SK-N-SH treated with all-trans-retinoic acid at 6 μM for 48 hours (cell line): ENCODE results near the gene COL23A1.

Source experiments
- ATAC-seq: fragments of 200-7000 bp; cut with Tn5 transposase; 3 replicates; pipeline ENCODE4 v1.9.1; 2020; ENCODE audit warnings: mild to moderate bottlenecking, moderate library complexity
- ARNTL ChIP-seq: fragments of 450-650 bp; formaldehyde crosslinking; IDR thresholded peaks from 2 replicates; pipeline ENCODE4 v1.5.0; 2020; ENCODE audit warnings: low read depth, mild to moderate bottlenecking, moderate library complexity, borderline replicate concordance
- BACH2 ChIP-seq: fragments of 250-450 bp; sonication (Bioruptor Pico); IDR thresholded peaks from 2 replicates; pipeline ENCODE4 v1.9.0; 2021; ENCODE audit warnings: mild to moderate bottlenecking, borderline replicate concordance
- CSDC2 ChIP-seq: fragments of 250-450 bp; sonication (Bioruptor Pico); IDR thresholded peaks from 2 replicates; pipeline ENCODE4 v1.5.0; 2020; ENCODE audit warnings: mild to moderate bottlenecking, moderate library complexity
- ESRRG ChIP-seq: fragments of 250-450 bp; sonication (Bioruptor Pico); IDR thresholded peaks from 2 replicates; pipeline ENCODE4 v1.6.1; 2021; ENCODE audit warnings: mild to moderate bottlenecking
- GLIS3 ChIP-seq: fragments of 250-450 bp; sonication (Bioruptor Pico); IDR thresholded peaks from 2 replicates; pipeline ENCODE4 v1.5.0; 2020; ENCODE audit warnings: mild to moderate bottlenecking, moderate library complexity
- ISL1 ChIP-seq: fragments of 250-450 bp; sonication (Bioruptor Pico); IDR thresholded peaks from 2 replicates; pipeline ENCODE4 v2.1.2; 2022; ENCODE audit warnings: mild to moderate bottlenecking, moderate library complexity
- OSR1 ChIP-seq: fragments of 250-450 bp; sonication (Bioruptor Pico); IDR thresholded peaks from 2 replicates; pipeline ENCODE4 v1.8.0; 2022; ENCODE audit warnings: moderate library complexity, mild to moderate bottlenecking, inconsistent platforms
- RARB ChIP-seq: fragments of 250-450 bp; sonication (Bioruptor Pico); IDR thresholded peaks from 2 replicates; pipeline ENCODE4 v1.8.0; 2021; ENCODE audit warnings: mild to moderate bottlenecking, moderate library complexity
- SNAI2 ChIP-seq: fragments of 250-450 bp; sonication (Bioruptor Pico); IDR thresholded peaks from 2 replicates; pipeline ENCODE4 v1.5.0; 2020; ENCODE audit warnings: mild to moderate bottlenecking, moderate library complexity
- TCF4 ChIP-seq: fragments of 250-450 bp; sonication (Bioruptor Pico); IDR thresholded peaks from 2 replicates; pipeline ENCODE4 v1.8.0; 2021; ENCODE audit warnings: mild to moderate bottlenecking, moderate library complexity, borderline replicate concordance
- TOX ChIP-seq: fragments of 250-450 bp; sonication (Bioruptor Pico); IDR thresholded peaks from 2 replicates; pipeline ENCODE4 v1.8.0; 2021; ENCODE audit warnings: mild to moderate bottlenecking, moderate library complexity, borderline replicate concordance
- ZC3H10 ChIP-seq: fragments of 250-450 bp; sonication (Bioruptor Pico); IDR thresholded peaks from 2 replicates; pipeline ENCODE4 v1.5.1; 2021; ENCODE audit warnings: mild to moderate bottlenecking, moderate library complexity
- ZFP3 ChIP-seq: fragments of 250-450 bp; sonication (Bioruptor Pico); IDR thresholded peaks from 2 replicates; pipeline ENCODE4 v1.5.0; 2020; ENCODE audit warnings: mild to moderate bottlenecking, moderate library complexity
- ZFP30 ChIP-seq: fragments of 450-650 bp; formaldehyde crosslinking; IDR thresholded peaks from 2 replicates; pipeline ENCODE4 v1.5.0; 2022; ENCODE audit warnings: mild to moderate bottlenecking, moderate library complexity
- ZNF565 ChIP-seq: fragments of 450-650 bp; formaldehyde crosslinking; conservative IDR thresholded peaks from 2 replicates; pipeline ENCODE4 v1.5.0; 2020; ENCODE audit warnings: low read depth, mild to moderate bottlenecking, moderate library complexity
- ZNF70 ChIP-seq: fragments of 450-650 bp; formaldehyde crosslinking; IDR thresholded peaks from 2 replicates; pipeline ENCODE4 v1.5.0; 2020; ENCODE audit warnings: mild to moderate bottlenecking, moderate library complexity
- ZNF8 ChIP-seq: fragments of 450-650 bp; formaldehyde crosslinking; IDR thresholded peaks from 2 replicates; pipeline ENCODE4 v1.5.0; 2020; ENCODE audit warnings: mild to moderate bottlenecking, moderate library complexity
- TF ChIP-seq, protein P1 (sequence below): fragments of 250-450 bp; sonication (Bioruptor Pico); IDR thresholded peaks from 2 replicates; pipeline ENCODE4 v1.5.0; 2020; ENCODE audit warnings: mild to moderate bottlenecking, moderate library complexity
- TF ChIP-seq, protein P2 (sequence below): fragments of 250-450 bp; sonication (Bioruptor Pico); IDR thresholded peaks from 2 replicates; pipeline ENCODE4 v1.5.1; 2021; ENCODE audit warnings: mild to moderate bottlenecking, moderate library complexity
- TF ChIP-seq, protein P3 (sequence below): fragments of 250-450 bp; sonication (Bioruptor Pico); IDR thresholded peaks from 2 replicates; pipeline ENCODE4 v1.8.0; 2021; ENCODE audit warnings: low read depth, mild to moderate bottlenecking, moderate library complexity, borderline replicate concordance
- TF ChIP-seq, protein P4 (sequence below): fragments of 250-450 bp; sonication (Bioruptor Pico); IDR thresholded peaks from 2 replicates; pipeline ENCODE4 v1.8.0; 2020; ENCODE audit warnings: mild to moderate bottlenecking, moderate library complexity, borderline replicate concordance
- TF ChIP-seq, protein P5 (sequence below): fragments of 250-450 bp; sonication (Bioruptor Pico); IDR thresholded peaks from 2 replicates; pipeline ENCODE4 v1.5.1; 2020; ENCODE audit warnings: low read depth, mild to moderate bottlenecking, moderate library complexity

The COL23A1 gene

DNA sequence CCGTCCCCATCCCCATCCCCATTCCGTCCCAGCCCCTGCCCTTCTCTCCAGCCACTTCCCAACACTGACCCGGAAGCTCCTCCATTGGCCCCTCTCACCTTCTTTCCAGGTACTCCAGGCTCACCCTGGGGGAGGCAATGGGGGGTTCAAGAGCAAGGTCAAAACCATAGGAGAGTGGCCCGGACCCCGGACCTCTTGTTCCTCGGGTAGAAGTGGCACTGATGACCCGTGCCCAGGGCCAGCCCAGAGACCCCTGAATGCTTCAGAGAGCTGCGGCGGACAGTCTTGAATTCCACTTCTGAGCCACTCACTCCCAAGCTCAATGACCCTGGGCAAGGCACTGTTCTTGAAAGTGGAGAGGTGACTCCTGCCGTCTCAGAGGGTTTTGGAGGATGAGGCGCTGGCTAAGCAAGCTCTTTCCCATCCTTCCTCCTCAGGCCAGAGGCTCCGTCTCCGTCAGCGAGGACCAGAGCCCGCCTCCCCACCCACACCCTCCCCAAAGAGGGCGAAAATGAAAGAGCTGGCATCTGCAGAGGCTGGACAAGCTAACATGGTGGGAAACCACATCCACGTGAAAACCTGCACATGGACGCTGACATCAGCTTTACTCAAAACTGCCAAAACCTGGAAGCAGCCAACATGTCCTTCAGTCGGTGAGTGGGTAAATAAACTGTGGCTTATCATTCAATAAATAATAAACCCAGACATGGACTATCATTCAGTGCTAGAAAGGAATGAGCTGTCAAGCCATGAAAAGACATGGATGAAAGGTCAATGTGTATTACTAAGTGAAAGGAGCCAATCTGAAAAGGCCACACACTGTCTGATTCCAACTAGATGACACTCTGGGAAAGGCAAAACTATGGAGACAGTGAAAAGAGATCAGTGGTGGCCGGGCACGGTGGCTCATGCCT lies 330.3 kb downstream of the COL23A1 start:
- no peak for ATAC-seq
- TF ChIP-seq CSDC2 (CRISPR knock-in tag) = no peak
- TF ChIP-seq, protein P1, sequence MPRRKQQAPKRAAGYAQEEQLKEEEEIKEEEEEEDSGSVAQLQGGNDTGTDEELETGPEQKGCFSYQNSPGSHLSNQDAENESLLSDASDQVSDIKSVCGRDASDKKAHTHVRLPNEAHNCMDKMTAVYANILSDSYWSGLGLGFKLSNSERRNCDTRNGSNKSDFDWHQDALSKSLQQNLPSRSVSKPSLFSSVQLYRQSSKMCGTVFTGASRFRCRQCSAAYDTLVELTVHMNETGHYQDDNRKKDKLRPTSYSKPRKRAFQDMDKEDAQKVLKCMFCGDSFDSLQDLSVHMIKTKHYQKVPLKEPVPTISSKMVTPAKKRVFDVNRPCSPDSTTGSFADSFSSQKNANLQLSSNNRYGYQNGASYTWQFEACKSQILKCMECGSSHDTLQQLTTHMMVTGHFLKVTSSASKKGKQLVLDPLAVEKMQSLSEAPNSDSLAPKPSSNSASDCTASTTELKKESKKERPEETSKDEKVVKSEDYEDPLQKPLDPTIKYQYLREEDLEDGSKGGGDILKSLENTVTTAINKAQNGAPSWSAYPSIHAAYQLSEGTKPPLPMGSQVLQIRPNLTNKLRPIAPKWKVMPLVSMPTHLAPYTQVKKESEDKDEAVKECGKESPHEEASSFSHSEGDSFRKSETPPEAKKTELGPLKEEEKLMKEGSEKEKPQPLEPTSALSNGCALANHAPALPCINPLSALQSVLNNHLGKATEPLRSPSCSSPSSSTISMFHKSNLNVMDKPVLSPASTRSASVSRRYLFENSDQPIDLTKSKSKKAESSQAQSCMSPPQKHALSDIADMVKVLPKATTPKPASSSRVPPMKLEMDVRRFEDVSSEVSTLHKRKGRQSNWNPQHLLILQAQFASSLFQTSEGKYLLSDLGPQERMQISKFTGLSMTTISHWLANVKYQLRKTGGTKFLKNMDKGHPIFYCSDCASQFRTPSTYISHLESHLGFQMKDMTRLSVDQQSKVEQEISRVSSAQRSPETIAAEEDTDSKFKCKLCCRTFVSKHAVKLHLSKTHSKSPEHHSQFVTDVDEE (CRISPR knock-in tag) = no peak
- TF ChIP-seq ZFP3 = no peak
- TF ChIP-seq OSR1 (CRISPR knock-in tag) = no peak
- no peak for TF ChIP-seq SNAI2 (CRISPR knock-in tag)
- TF ChIP-seq ZFP30 = no peak
- TF ChIP-seq, protein P2, sequence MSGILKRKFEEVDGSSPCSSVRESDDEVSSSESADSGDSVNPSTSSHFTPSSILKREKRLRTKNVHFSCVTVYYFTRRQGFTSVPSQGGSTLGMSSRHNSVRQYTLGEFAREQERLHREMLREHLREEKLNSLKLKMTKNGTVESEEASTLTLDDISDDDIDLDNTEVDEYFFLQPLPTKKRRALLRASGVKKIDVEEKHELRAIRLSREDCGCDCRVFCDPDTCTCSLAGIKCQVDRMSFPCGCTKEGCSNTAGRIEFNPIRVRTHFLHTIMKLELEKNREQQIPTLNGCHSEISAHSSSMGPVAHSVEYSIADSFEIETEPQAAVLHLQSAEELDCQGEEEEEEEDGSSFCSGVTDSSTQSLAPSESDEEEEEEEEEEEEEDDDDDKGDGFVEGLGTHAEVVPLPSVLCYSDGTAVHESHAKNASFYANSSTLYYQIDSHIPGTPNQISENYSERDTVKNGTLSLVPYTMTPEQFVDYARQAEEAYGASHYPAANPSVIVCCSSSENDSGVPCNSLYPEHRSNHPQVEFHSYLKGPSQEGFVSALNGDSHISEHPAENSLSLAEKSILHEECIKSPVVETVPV = no peak
- TF ChIP-seq BACH2 = no peak
- TF ChIP-seq ESRRG = no peak
- TF ChIP-seq ZNF8 = no peak
- TF ChIP-seq ZC3H10 (CRISPR knock-in tag) = no peak
- TF ChIP-seq GLIS3 (CRISPR knock-in tag) = no peak
- TF ChIP-seq, protein P3, sequence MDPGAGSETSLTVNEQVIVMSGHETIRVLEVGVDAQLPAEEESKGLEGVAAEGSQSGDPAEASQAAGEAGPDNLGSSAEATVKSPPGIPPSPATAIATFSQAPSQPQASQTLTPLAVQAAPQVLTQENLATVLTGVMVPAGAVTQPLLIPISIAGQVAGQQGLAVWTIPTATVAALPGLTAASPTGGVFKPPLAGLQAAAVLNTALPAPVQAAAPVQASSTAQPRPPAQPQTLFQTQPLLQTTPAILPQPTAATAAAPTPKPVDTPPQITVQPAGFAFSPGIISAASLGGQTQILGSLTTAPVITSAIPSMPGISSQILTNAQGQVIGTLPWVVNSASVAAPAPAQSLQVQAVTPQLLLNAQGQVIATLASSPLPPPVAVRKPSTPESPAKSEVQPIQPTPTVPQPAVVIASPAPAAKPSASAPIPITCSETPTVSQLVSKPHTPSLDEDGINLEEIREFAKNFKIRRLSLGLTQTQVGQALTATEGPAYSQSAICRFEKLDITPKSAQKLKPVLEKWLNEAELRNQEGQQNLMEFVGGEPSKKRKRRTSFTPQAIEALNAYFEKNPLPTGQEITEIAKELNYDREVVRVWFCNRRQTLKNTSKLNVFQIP (CRISPR knock-in tag) = no peak
- TF ChIP-seq ARNTL = no peak
- TF ChIP-seq ZNF565 = no peak
- TF ChIP-seq ISL1 (CRISPR knock-in tag) = no peak
- TF ChIP-seq ZNF70 (CRISPR knock-in tag) = no peak
- no peak for TF ChIP-seq TOX
- no peak for TF ChIP-seq RARB
- TF ChIP-seq, protein P4, sequence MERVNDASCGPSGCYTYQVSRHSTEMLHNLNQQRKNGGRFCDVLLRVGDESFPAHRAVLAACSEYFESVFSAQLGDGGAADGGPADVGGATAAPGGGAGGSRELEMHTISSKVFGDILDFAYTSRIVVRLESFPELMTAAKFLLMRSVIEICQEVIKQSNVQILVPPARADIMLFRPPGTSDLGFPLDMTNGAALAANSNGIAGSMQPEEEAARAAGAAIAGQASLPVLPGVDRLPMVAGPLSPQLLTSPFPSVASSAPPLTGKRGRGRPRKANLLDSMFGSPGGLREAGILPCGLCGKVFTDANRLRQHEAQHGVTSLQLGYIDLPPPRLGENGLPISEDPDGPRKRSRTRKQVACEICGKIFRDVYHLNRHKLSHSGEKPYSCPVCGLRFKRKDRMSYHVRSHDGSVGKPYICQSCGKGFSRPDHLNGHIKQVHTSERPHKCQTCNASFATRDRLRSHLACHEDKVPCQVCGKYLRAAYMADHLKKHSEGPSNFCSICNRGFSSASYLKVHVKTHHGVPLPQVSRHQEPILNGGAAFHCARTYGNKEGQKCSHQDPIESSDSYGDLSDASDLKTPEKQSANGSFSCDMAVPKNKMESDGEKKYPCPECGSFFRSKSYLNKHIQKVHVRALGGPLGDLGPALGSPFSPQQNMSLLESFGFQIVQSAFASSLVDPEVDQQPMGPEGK (CRISPR knock-in tag) = no peak

DNA sequence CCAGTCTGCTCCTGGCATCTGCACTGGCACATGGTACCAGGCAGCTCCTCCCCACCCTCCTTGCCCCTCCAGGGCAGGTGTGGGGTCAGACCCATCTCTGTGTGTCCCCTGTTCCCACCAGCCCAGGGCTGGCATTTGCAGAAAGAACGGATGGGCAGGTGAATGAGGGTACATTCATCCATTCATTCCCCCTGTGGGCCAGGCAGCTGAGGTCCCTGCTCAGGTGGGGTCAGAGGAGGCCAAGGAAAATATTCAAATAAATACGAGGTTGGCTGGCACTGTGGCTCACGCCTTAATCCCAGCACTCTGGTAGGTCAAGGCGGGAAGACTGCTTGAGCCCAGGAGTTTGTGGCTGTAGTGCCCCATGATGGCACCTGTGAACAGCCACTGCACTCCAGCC lies 332.5 kb downstream of the COL23A1 start:
- ATAC-seq = no peak
- TF ChIP-seq GLIS3 (CRISPR knock-in tag) = no peak
- no peak for TF ChIP-seq SNAI2 (CRISPR knock-in tag)
- TF ChIP-seq ZNF565 = no peak
- TF ChIP-seq TCF4 (CRISPR knock-in tag) = no peak
- TF ChIP-seq ZNF8 = no peak
- TF ChIP-seq ESRRG = no peak
- TF ChIP-seq, protein P1 (CRISPR knock-in tag) = no peak
- no peak for TF ChIP-seq BACH2
- TF ChIP-seq, protein P5, sequence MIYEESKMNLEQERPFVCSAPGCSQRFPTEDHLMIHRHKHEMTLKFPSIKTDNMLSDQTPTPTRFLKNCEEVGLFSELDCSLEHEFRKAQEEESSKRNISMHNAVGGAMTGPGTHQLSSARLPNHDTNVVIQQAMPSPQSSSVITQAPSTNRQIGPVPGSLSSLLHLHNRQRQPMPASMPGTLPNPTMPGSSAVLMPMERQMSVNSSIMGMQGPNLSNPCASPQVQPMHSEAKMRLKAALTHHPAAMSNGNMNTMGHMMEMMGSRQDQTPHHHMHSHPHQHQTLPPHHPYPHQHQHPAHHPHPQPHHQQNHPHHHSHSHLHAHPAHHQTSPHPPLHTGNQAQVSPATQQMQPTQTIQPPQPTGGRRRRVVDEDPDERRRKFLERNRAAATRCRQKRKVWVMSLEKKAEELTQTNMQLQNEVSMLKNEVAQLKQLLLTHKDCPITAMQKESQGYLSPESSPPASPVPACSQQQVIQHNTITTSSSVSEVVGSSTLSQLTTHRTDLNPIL = no peak
- TF ChIP-seq ZFP30 = no peak
- TF ChIP-seq ZFP3 = no peak
